Endothelial cell of umbilical vein (primary cell): ENCODE measurements around the gene SPATA1. TPM values are rescaled to one million over a fixed set of nuclear protein-coding genes. Genes with fewer than 3 reads are reported as not detected.

Source experiments
- BruUV-seq: library from RNA; stranded (reverse); fragments of 400-500 nt; replicated peaks from 2 replicates; lab custom pipeline; 2021; lab: Mats Ljungman, UMichigan
- CTCF ChIA-PET: fragments of 300-600, 350-600 bp; sonication (Branson Sonifier 250); formaldehyde crosslinking; loops from one replicate; lab custom pipeline; 2021; ENCODE audit warnings: antibody characterized with exemption, inconsistent platforms; lab: Charles Lee
- POLR2A ChIA-PET: fragments of 300-600, 350-600 bp; sonication (Branson Sonifier 250); formaldehyde crosslinking; loops from one replicate; lab custom pipeline; 2021; ENCODE audit warnings: antibody characterized with exemption, inconsistent platforms; lab: Charles Lee
- DNase-seq: peaks from one replicate; pipeline ENCODE4 v3.0.0-alpha.2; 2011; ENCODE audit warnings: low read depth, low spot score
- FAIRE-seq: peaks from 2 replicates; lab custom pipeline; 2011; peaks lifted over from hg19 to GRCh38; lab: Jason Lieb, UNC
- H2AFZ ChIP-seq: 2 replicates; pipeline ENCODE4 v1.6.0; 2012; ENCODE audit warnings: low read depth, low read length, control low read depth, inconsistent platforms
- H3K27ac ChIP-seq: 2 replicates; pipeline ENCODE4 v1.5.1; 2011; ENCODE audit warnings: low read depth, mild to moderate bottlenecking, control low read depth, low read length, moderate library complexity; ENCODE audit not compliant: insufficient read depth
- H3K27me3 ChIP-seq, 2 experiments: 2 replicates each; pipeline versions ENCODE4 v1.6.0 to v1.6.1; 2011; ENCODE audit warnings: low read length in 2 of 2, mixed read lengths in 1 of 2; ENCODE audit not compliant: control insufficient read depth in 2 of 2, insufficient read depth in 2 of 2
- H3K36me3 ChIP-seq, 2 experiments: 2 replicates in 1 of 2; 3 replicates in 1 of 2; pipeline ENCODE4 v1.5.1; 2011; ENCODE audit warnings: low read length in 2 of 2, mild to moderate bottlenecking in 1 of 2, moderate library complexity in 1 of 2; ENCODE audit not compliant: control insufficient read depth in 2 of 2, insufficient read depth in 2 of 2; ENCODE audit errors: extremely low read depth in 1 of 2
- H3K4me1 ChIP-seq: 3 replicates; pipeline ENCODE4 v1.5.1; 2011; ENCODE audit warnings: mild to moderate bottlenecking, low read length; ENCODE audit not compliant: control insufficient read depth, insufficient read depth; ENCODE audit errors: extremely low read depth
- H3K4me2 ChIP-seq: 2 replicates; pipeline ENCODE4 v1.6.1; 2011; ENCODE audit warnings: low read length, control low read depth, mixed read lengths; ENCODE audit not compliant: insufficient read depth
- H3K4me3 ChIP-seq, 3 experiments: fragments of 200-600 bp in 1 of 3; sonication (generic), shearing (Covaris generic) in 1 of 3; replicated peaks in 1 of 3; 2 replicates each; pipeline ENCODE4 v1.5.1; 2011 to 2016; ENCODE audit warnings: control low read depth in 3 of 3, low read length in 3 of 3, mild to moderate bottlenecking in 2 of 3, inconsistent platforms in 1 of 3, low read depth in 1 of 3, moderate library complexity in 1 of 3; ENCODE audit not compliant: insufficient read depth in 1 of 3
- H3K79me2 ChIP-seq: 2 replicates; pipeline ENCODE4 v1.6.0; 2012; ENCODE audit warnings: low read length, inconsistent platforms; ENCODE audit not compliant: control insufficient read depth, insufficient read depth
- H3K9ac ChIP-seq: replicated peaks from 2 replicates; pipeline ENCODE3; 2011; ENCODE audit warnings: low read length, control low read depth; ENCODE audit not compliant: insufficient read depth; ENCODE audit errors: extremely low read depth
- H3K9me1 ChIP-seq: replicated peaks from 3 replicates; pipeline ENCODE4 v1.6.0; 2011; ENCODE audit warnings: mild to moderate bottlenecking, low read length; ENCODE audit not compliant: control insufficient read depth, insufficient read depth; ENCODE audit errors: extremely low read depth
- H3K9me3 ChIP-seq: replicated peaks from 2 replicates; pipeline ENCODE4 v1.5.1; 2012; ENCODE audit warnings: low read length, inconsistent platforms; ENCODE audit not compliant: control insufficient read depth, insufficient read depth
- H4K20me1 ChIP-seq: replicated peaks from 2 replicates; pipeline ENCODE3; 2011; ENCODE audit warnings: mild to moderate bottlenecking, low read length; ENCODE audit not compliant: control insufficient read depth, insufficient read depth; ENCODE audit errors: extremely low read depth
- EZH2 ChIP-seq: IDR thresholded peaks from 2 replicates; pipeline ENCODE4 v1.6.1; 2012; ENCODE audit warnings: borderline replicate concordance, low read depth, mild to moderate bottlenecking, moderate library complexity, low read length, inconsistent platforms; ENCODE audit not compliant: severe bottlenecking
- FOS ChIP-seq: IDR thresholded peaks from 2 replicates; pipeline ENCODE4 v1.6.1; 2011; ENCODE audit warnings: mild to moderate bottlenecking, low read length, moderate library complexity, borderline replicate concordance; ENCODE audit not compliant: insufficient read depth
- GATA2 ChIP-seq: IDR thresholded peaks from 2 replicates; pipeline ENCODE4 v1.7.0; 2011; ENCODE audit warnings: low read depth, mild to moderate bottlenecking, moderate library complexity, mixed read lengths, low read length; ENCODE audit not compliant: insufficient read length, insufficient read depth
- JUN ChIP-seq: IDR thresholded peaks from 2 replicates; pipeline ENCODE4 v1.6.1; 2011; ENCODE audit warnings: borderline replicate concordance, low read depth; ENCODE audit not compliant: insufficient read length, insufficient read depth
- MYC ChIP-seq: IDR thresholded peaks from one replicate; pipeline ENCODE4 v1.6.1; 2011; ENCODE audit warnings: mild to moderate bottlenecking, low read depth, low read length
- POLR2A ChIP-seq: IDR thresholded peaks from 2 replicates; pipeline ENCODE4 v1.6.1; 2012; ENCODE audit warnings: low read depth, mild to moderate bottlenecking, control low read depth, low read length
- POLR2AphosphoS5 ChIP-seq: IDR thresholded peaks from 2 replicates; pipeline ENCODE4 v1.6.1; 2012; ENCODE audit warnings: low read depth, mild to moderate bottlenecking, control low read depth, low read length, moderate library complexity; ENCODE audit not compliant: insufficient read depth
- dilution Hi-C: fragments of 300-500 bp; cut with MboI; formaldehyde crosslinking; loops from one replicate; pipeline ENCODE4 v1.15.0; 2019; ENCODE audit warnings: low sequenced_read_pairs; ENCODE audit not compliant: extremely low pct_ligation_motif_present
- intact Hi-C: fragments of 100-400 bp; cut with micrococcal nuclease; formaldehyde crosslinking; loops from one replicate; pipeline ENCODE4 v1.10.0; 2022
- polyA plus RNA-seq, 4 experiments: library from polyadenylated mRNA; depleted of rRNA in 3 of 4; stranded (reverse) in 3 of 4; unstranded in 1 of 4; fragments of >200 nt; gene quantifications; 2 replicates each; pipeline versions ENCODE4 v1.2.1 to v1.2.3, GENCODE V29; 2011 to 2012; ENCODE audit warnings: missing spikeins in 1 of 4
- total RNA-seq: library from RNA; stranded (reverse); gene quantifications from 2 replicates; pipeline ENCODE4 v1.2.3, GENCODE V29; 2021
- TF ChIP-seq, protein P1 (sequence below): IDR thresholded peaks from 2 replicates; pipeline ENCODE4 v1.6.1; 2011; ENCODE audit not compliant: insufficient read depth, insufficient read length
- TF ChIP-seq, protein P2 (sequence below), 2 donors: IDR thresholded peaks; 1 replicate in 1 of 2; 2 replicates in 1 of 2; pipeline ENCODE4 v1.5.1; 2011; ENCODE audit warnings: low read length in 2 of 2, mild to moderate bottlenecking in 2 of 2, moderate library complexity in 2 of 2, control low read depth in 1 of 2, inconsistent platforms in 1 of 2, low read depth in 1 of 2; ENCODE audit not compliant: insufficient read depth in 1 of 2; ENCODE audit errors: extremely low read depth in 1 of 2

The SPATA1 gene
- total and polyA plus RNA-seq, 2 donors (not counting 3 experiments of a cell fraction or from before 2014, with no cell fraction given): 1.7 to 1.8 TPM

- Histone ChIP-seq H3K4me3 (no peak overlapping the region), H3K9ac (no peak overlapping the region), H3K79me2 (no peaks in the 10 kb centered on the region), H3K36me3 (no peaks in the 10 kb centered on the region), H3K9me3 (no peaks in the 10 kb centered on the region), H3K9me1 (no peaks in the 10 kb centered on the region), H3K4me1 (no peaks in the 10 kb centered on the region), H3K4me2 (no peak overlapping the region), H3K27ac (no peak overlapping the region), H4K20me1 (no peaks in the 10 kb centered on the region), H2AFZ (peak overlapping the region; percentile 60), H3K27me3 (no peaks in the 10 kb centered on the region)
- BruUV-seq: no TSS peak
- no peak for FAIRE-seq
- intact Hi-C loops: no loop called here
- dilution Hi-C loops: no loop called here
- peak; percentile 68 for DNase-seq
- no peak for TF ChIP-seq MYC
- ChIA-PET CTCF (no interaction called here), POLR2A (interaction anchor here (1.3 kb wide), 1 partner anchor 9 kb away, joined by 5 read pairs; the partner anchor contains the start of gene CTBS)
Observed at GRCh38 chr1:84582802-84583587, 76.8 kb downstream of the SPATA1 start.

DNA sequence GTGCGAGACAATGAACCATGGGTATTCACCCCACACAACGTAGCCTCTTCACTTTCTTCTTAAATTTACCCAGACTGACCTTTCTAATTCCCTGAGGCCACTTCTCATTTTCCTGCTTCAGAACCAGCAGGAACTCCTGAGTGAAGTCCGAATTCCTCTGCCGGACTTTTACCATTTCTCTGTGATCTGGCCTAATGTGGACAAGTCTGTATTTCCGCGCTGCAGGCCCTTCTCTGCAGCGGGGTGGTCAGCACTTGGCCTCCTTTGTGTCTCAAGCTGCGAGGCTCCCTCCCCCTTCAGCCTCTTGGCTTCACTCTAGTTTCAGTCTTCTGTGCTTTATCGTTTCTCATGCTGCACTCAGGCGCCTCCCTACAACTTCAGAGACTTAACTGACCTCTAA, 77.5 kb downstream of the SPATA1 start:
- BruUV-seq: no TSS peak
- no peak overlapping the region for H3K4me3 ChIP-seq
- dilution Hi-C loops: no loop called here
- H4K20me1 ChIP-seq: no peaks in the 10 kb centered on the region
- DNase-seq (no peak), FAIRE-seq (no peak)
- no peaks in the 10 kb centered on the region for H3K27me3 ChIP-seq
- intact Hi-C loops: no loop called here
- H3K79me2 ChIP-seq: no peaks in the 10 kb centered on the region
- no peak overlapping the region for H2AFZ ChIP-seq
- H3K36me3 ChIP-seq: no peaks in the 10 kb centered on the region
- ChIA-PET CTCF (interaction anchor here (1.1 kb wide), 1 partner anchor 141 kb away, joined by 3 read pairs; no protein-coding TSS in a partner anchor), POLR2A (interaction anchor here (1.3 kb wide), 1 partner anchor 9 kb away, joined by 5 read pairs; the partner anchor contains the start of gene CTBS)
- no peaks in the 10 kb centered on the region for H3K9me3 ChIP-seq
- H3K9ac ChIP-seq: no peak overlapping the region
- H3K4me1 ChIP-seq: no peaks in the 10 kb centered on the region
- no peak overlapping the region for H3K4me2 ChIP-seq
- TF ChIP-seq, protein P1, sequence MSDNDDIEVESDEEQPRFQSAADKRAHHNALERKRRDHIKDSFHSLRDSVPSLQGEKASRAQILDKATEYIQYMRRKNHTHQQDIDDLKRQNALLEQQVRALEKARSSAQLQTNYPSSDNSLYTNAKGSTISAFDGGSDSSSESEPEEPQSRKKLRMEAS: no peak
- TF ChIP-seq JUN (no peak), MYC (no peak), POLR2AphosphoS5 (no peak), EZH2 (no peak), GATA2 (no peak), POLR2A (no peak), FOS (no peak)
- TF ChIP-seq, protein P2, sequence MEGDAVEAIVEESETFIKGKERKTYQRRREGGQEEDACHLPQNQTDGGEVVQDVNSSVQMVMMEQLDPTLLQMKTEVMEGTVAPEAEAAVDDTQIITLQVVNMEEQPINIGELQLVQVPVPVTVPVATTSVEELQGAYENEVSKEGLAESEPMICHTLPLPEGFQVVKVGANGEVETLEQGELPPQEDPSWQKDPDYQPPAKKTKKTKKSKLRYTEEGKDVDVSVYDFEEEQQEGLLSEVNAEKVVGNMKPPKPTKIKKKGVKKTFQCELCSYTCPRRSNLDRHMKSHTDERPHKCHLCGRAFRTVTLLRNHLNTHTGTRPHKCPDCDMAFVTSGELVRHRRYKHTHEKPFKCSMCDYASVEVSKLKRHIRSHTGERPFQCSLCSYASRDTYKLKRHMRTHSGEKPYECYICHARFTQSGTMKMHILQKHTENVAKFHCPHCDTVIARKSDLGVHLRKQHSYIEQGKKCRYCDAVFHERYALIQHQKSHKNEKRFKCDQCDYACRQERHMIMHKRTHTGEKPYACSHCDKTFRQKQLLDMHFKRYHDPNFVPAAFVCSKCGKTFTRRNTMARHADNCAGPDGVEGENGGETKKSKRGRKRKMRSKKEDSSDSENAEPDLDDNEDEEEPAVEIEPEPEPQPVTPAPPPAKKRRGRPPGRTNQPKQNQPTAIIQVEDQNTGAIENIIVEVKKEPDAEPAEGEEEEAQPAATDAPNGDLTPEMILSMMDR (IDR thresholded peaks at IDR 0.05; ENCODE audit: extremely low read depth in 1 of 2, insufficient read depth in 1 of 2, low read depth in 1 of 2, low read length in 2 of 2): no peak
- no peaks in the 10 kb centered on the region for H3K9me1 ChIP-seq
- H3K27ac ChIP-seq: no peak overlapping the region
